Calu3 (cell line): ENCODE data around the gene TMEM44. TPM values are rescaled to one million over a fixed set of nuclear protein-coding genes. Genes with fewer than 3 reads are reported as not detected.

Experiments used
- BruUV-seq: library from RNA; stranded (reverse); fragments of 400-500 nt; replicated peaks from 2 replicates; lab custom pipeline; 2021; lab: Mats Ljungman, UMichigan
- CTCF ChIA-PET: fragments of 300-600 bp; sonication (Branson Sonifier 250); formaldehyde crosslinking; loops from one replicate; lab custom pipeline; 2022; ENCODE audit warnings: antibody characterized with exemption; lab: Charles Lee
- DNase-seq: peaks from one replicate; pipeline ENCODE4 v3.0.0; 2022
- H3K27ac Mint-ChIP-seq: one replicate; pipeline ENCODE4 v1.8.0; 2022; ENCODE audit warnings: mixed read lengths; ENCODE audit not compliant: unreplicated experiment
- H3K27me3 Mint-ChIP-seq: one replicate; pipeline ENCODE4 v1.8.0; 2022; ENCODE audit warnings: mixed read lengths; ENCODE audit not compliant: unreplicated experiment
- H3K36me3 Mint-ChIP-seq: one replicate; pipeline ENCODE4 v1.8.0; 2022; ENCODE audit warnings: mild to moderate bottlenecking, moderate library complexity, mixed read lengths; ENCODE audit not compliant: insufficient read depth, unreplicated experiment
- H3K4me1 Mint-ChIP-seq: one replicate; pipeline ENCODE4 v1.8.0; 2022; ENCODE audit warnings: mild to moderate bottlenecking, low read depth, mixed read lengths; ENCODE audit not compliant: unreplicated experiment
- H3K4me3 Mint-ChIP-seq: one replicate; pipeline ENCODE4 v1.8.0; 2022; ENCODE audit warnings: mild to moderate bottlenecking, low read depth, moderate library complexity, mixed read lengths; ENCODE audit not compliant: unreplicated experiment
- H3K9me3 Mint-ChIP-seq: one replicate; pipeline ENCODE4 v1.8.0; 2022; ENCODE audit warnings: low read depth, mixed read lengths; ENCODE audit not compliant: unreplicated experiment
- intact Hi-C: fragments of 100-400 bp; cut with micrococcal nuclease; formaldehyde crosslinking; loops from one replicate; pipeline ENCODE4 v1.10.0; 2022; ENCODE audit not compliant: unreplicated experiment
- total RNA-seq: library from RNA; stranded (reverse); gene quantifications from 2 replicates; pipeline ENCODE4 v1.2.3, GENCODE V29; 2022
- TF ChIP-seq, protein P1 (sequence below): fragments of 200-600 bp; IDR thresholded peaks from one replicate; pipeline ENCODE4 v1.8.0; 2022; ENCODE audit warnings: antibody characterized with exemption; ENCODE audit not compliant: unreplicated experiment

The TMEM44 gene
- total RNA-seq, 1 experiment from 2014 or later: 52.6 TPM

DNA sequence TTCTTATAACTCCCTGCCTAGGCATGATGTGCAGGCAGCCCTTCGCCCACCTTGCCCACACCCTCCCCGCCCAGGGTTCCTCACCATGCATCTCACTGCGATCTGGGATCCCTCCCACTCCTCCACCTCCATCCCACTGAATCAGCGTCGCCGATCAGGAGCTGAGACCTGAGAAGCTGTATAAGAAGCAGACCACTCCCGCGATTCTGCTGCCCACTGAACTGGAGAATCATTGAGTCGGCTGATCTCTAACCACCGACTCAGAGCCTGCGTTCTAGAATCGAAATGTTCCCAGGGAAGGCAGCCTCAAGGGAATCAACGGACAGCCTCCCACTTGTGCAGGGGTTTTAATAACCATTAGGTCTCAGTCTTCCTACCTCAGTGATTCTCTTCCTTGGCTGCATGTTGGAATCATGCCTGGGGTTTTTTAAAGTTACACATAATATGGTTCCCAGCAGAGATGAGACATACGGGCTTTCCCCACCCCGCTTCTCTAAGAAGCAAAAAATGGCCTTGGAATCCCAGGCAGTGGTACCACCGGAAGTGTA lies 60.2 kb downstream of the TMEM44 start:
- H3K9me3 Mint-ChIP-seq: no peaks in the 10 kb centered on the region
- intact Hi-C loops: loop anchor here (2.0 kb wide), 1 partner anchor 36 kb away; no protein-coding TSS in a partner anchor
- TF ChIP-seq, protein P1, sequence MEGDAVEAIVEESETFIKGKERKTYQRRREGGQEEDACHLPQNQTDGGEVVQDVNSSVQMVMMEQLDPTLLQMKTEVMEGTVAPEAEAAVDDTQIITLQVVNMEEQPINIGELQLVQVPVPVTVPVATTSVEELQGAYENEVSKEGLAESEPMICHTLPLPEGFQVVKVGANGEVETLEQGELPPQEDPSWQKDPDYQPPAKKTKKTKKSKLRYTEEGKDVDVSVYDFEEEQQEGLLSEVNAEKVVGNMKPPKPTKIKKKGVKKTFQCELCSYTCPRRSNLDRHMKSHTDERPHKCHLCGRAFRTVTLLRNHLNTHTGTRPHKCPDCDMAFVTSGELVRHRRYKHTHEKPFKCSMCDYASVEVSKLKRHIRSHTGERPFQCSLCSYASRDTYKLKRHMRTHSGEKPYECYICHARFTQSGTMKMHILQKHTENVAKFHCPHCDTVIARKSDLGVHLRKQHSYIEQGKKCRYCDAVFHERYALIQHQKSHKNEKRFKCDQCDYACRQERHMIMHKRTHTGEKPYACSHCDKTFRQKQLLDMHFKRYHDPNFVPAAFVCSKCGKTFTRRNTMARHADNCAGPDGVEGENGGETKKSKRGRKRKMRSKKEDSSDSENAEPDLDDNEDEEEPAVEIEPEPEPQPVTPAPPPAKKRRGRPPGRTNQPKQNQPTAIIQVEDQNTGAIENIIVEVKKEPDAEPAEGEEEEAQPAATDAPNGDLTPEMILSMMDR: no peak
- H3K4me1 Mint-ChIP-seq: peaks cover 61% of the 10 kb centered on the region
- H3K27ac Mint-ChIP-seq: peak overlapping the region; percentile 75
- no peaks in the 10 kb centered on the region for H3K27me3 Mint-ChIP-seq
- H3K36me3 Mint-ChIP-seq: peaks cover 10% of the 10 kb centered on the region
- no peak for DNase-seq
- CTCF ChIA-PET: interaction anchor here (0.6 to 4.4 kb wide), 16 partner anchors 20 to 126 kb away, joined by 3 to 56 read pairs (median 4); no protein-coding TSS in a partner anchor
- peak overlapping the region; percentile 56 for H3K4me3 Mint-ChIP-seq
- BruUV-seq: TSS peak; percentile 84

DNA sequence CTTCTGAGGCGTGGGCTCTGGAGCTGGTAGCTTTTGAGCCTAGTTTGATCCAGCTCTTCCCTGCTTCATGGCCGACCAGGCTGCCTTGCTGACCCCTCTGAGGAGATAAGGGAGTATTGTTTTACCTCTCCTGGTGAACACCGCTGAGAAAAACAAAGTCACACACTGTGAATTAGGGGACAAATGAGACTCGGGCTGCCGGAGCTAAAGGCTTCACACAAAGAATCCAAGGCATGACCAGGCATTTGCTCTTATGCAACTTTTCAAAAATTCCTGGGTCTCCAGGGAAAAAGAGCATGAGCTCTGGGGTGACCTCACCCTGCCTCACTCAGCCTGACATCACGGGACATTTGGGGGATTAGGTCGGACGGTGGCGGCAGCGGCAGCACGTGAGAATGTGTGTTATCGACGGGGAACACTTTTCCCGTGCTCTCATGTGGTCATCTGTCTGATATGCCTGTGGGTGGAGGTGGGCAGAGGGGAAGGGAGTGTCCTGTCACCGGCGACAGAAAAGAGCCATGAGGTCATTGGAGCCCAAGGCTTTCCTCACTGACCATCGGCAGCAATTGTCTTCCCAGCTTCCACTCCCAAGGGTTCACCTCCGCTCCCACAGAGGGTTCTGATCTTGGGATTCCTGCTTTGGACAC lies 61.0 kb downstream of the TMEM44 start:
- TF ChIP-seq, protein P1: no peak
- peak overlapping the region; percentile 56 for H3K4me3 Mint-ChIP-seq
- peaks cover 6% of the 10 kb centered on the region for H3K36me3 Mint-ChIP-seq
- H3K27me3 Mint-ChIP-seq: no peaks in the 10 kb centered on the region
- intact Hi-C loops: loop anchor here (2.0 kb wide), 1 partner anchor 35 kb away; no protein-coding TSS in a partner anchor
- peak overlapping the region; percentile 75 for H3K27ac Mint-ChIP-seq
- no peaks in the 10 kb centered on the region for H3K9me3 Mint-ChIP-seq
- CTCF ChIA-PET: interaction anchor here (0.6 to 4.4 kb wide), 11 partner anchors 8 to 125 kb away, joined by 3 to 15 read pairs (median 4); no protein-coding TSS in a partner anchor
- peak; percentile 54 for DNase-seq
- peaks cover 55% of the 10 kb centered on the region for H3K4me1 Mint-ChIP-seq
- BruUV-seq: no TSS peak

DNA sequence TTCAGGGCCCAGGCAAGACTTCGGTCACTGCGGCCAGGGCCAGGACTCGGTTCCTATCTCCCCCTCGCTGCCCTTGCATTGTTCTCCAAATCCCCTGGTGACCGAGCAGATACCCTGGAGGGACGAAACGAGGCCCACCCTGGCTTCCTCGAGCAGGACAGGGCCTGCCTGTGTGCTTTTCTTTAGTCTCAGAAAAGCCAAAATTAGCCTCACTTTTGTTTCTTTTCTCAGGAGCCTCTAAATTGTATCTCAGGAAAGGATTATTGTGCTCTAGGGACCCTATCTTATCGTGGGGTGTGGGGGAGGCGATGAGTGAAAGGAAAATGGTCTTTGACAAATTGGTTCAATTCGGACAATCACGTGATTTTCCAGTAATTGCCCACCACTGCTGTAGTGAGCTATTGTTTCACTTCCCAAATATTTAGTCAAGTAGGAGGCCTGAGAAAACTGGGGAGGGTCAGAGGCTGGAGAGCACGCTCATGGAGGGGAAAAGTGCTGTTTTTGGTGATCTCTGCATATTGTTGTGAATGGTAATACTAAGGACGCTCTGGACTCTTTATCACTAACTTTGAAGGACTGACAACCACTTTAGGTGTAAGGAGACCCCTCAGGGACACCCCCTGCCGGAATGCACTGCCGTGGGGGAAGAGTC lies 61.6 kb downstream of the TMEM44 start:
- H3K9me3 Mint-ChIP-seq: no peaks in the 10 kb centered on the region
- peaks cover 55% of the 10 kb centered on the region for H3K4me1 Mint-ChIP-seq
- H3K4me3 Mint-ChIP-seq: peak overlapping the region; percentile 56
- DNase-seq: no peak
- intact Hi-C loops: loop anchor here (2.0 kb wide), 1 partner anchor 35 kb away; no protein-coding TSS in a partner anchor
- no peaks in the 10 kb centered on the region for H3K27me3 Mint-ChIP-seq
- peaks cover 6% of the 10 kb centered on the region for H3K36me3 Mint-ChIP-seq
- BruUV-seq: no TSS peak
- peak overlapping the region; percentile 75 for H3K27ac Mint-ChIP-seq
- CTCF ChIA-PET: interaction anchor here (0.6 to 4.4 kb wide), 10 partner anchors 9 to 124 kb away, joined by 3 to 15 read pairs (median 4); no protein-coding TSS in a partner anchor
- TF ChIP-seq, protein P1: no peak

DNA sequence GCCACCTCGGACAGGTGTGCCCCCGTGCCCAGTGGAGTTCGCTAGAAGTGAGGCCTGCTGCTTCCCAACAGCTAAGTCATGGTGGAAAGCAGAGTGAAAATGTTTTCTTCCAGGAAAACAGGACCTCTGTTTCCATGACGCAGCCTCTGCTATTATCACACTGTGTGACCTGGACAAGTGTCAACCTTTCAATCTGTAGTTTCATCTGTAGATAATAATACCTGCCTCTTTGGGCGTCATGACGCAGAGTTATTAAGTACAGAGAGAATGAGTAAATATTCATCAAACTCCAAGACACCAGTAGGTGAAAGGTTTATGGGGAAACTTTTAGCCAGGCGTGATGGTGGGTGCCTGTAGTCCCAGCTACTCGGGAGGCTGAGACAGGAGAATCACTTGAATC lies 62.3 kb downstream of the TMEM44 start:
- Mint-ChIP-seq H3K36me3 (peaks cover 6% of the 10 kb centered on the region), H3K4me1 (peaks cover 50% of the 10 kb centered on the region), H3K9me3 (no peaks in the 10 kb centered on the region), H3K27ac (no peak overlapping the region), H3K27me3 (no peaks in the 10 kb centered on the region), H3K4me3 (no peak overlapping the region)
- no TSS peak for BruUV-seq
- TF ChIP-seq, protein P1: no peak
- intact Hi-C loops: no loop called here
- CTCF ChIA-PET: interaction anchor here (0.6 kb wide), 1 partner anchor 90 kb away, joined by 3 read pairs; no protein-coding TSS in a partner anchor
- DNase-seq: no peak
